ENCODE results near the gene PCDH17. TPM values are rescaled to one million over a fixed set of nuclear protein-coding genes. Genes with fewer than 3 reads are reported as not detected.

Gene PCDH17
- total RNA-seq (1 to 10 TPM in 1 of 4 donors, under 1 TPM in 3; 0.53 to 1.4 (median 0.79) TPM), polyA plus RNA-seq (under 1 TPM; 0.18 to 0.40 (median 0.35) TPM)
- long read RNA-seq, donor 1, result 0 reads
- long read RNA-seq, donor 2, full-length matches to known transcripts, result 1 of 2 reads
- long read RNA-seq, donor 2, partial matches to known transcripts, result 0 of 2 reads
- long read RNA-seq, donor 2, other reads (novel, unspliced or antisense), result 1 of 2 reads

GRCh38 chr13:57631596-57632275, at the start of gene PCDH17:
TSS of gene PCDH17 (plus strand) at chr13:57631744. CDS start at chr13:57632547, 803 bp downstream.
- peak within 1 kb of the TSS; percentile 34 for H3K27ac ChIP-seq
- 0 to 1% (median 1%) methylated on average over 32 to 33 of the region's 33 CpGs for WGBS, 3 donors

GRCh38 chr13:57582032-57582431, 49.5 kb upstream of the PCDH17 start:
- ATAC-seq (no peak), DNase-seq (peak in 1 of 2 donors; percentile 25)
- intact Hi-C loops (cut with DNase I), result no loop called here
- H3K27me3 ChIP-seq (ENCODE audit: insufficient read depth in 3 of 3, low read length in 2 of 3), result no peaks in the 10 kb centered on the region
- H3K36me3 ChIP-seq (ENCODE audit: insufficient read depth in 1 of 2, low read depth in 1 of 2), result no peaks in the 10 kb centered on the region
- H3K9me3 ChIP-seq, result no peaks in the 10 kb centered on the region
- no peak overlapping the region for H3K27ac ChIP-seq
- TF ChIP-seq CTCF (IDR thresholded peaks at IDR 0.05), result no peak
- H3K4me3 ChIP-seq, result no peak overlapping the region
- no peaks in the 10 kb centered on the region for H3K4me1 ChIP-seq
- WGBS, 3 donors, result 80 to 85% (median 84%) methylated on average over 6 of the region's 6 CpGs

More at GRCh38 chr13:57631596-57632275, at the start of gene PCDH17:
- Histone ChIP-seq H3K9me3 (no peaks in the 10 kb centered on the region), H3K36me3 (ENCODE audit: insufficient read depth in 1 of 2, low read depth in 1 of 2) (no peaks in the 10 kb centered on the region), H3K4me3 (peak within 1 kb of the TSS; percentile 67), H3K4me1 (peaks cover 10% of the 10 kb centered on the region), H3K27me3 (ENCODE audit: insufficient read depth in 3 of 3, low read length in 2 of 3) (peaks cover 0 to 65% (median 30%) of the 10 kb centered on the region in 3 donors)
- no peak for TF ChIP-seq CTCF (IDR thresholded peaks at IDR 0.05)
- DNase-seq, result peak; percentile 17 to 53
- peak in 1 of 4 donors; percentile 46 for ATAC-seq
- intact Hi-C loops (cut with DNase I), result no loop called here

- no peak for DNase-seq
Observed at GRCh38 chr13:57583529-57583928, 48.0 kb upstream of the PCDH17 start.

GRCh38 chr13:57588639-57589038, 42.9 kb upstream of the PCDH17 start:
- no peak for DNase-seq
- WGBS, 3 donors, result 87 to 90% (median 88%) methylated on average over 3 of the region's 3 CpGs
- ATAC-seq, result no peak
- no peaks in the 10 kb centered on the region for H3K36me3 ChIP-seq (ENCODE audit: insufficient read depth in 1 of 2, low read depth in 1 of 2)
- no peak overlapping the region for H3K27ac ChIP-seq
- no peak for TF ChIP-seq CTCF (IDR thresholded peaks at IDR 0.05)
- H3K9me3 ChIP-seq, result no peaks in the 10 kb centered on the region
- H3K4me3 ChIP-seq, result no peak overlapping the region
- no peaks in the 10 kb centered on the region for H3K4me1 ChIP-seq
- intact Hi-C loops (cut with DNase I), result no loop called here
- no peaks in the 10 kb centered on the region for H3K27me3 ChIP-seq (ENCODE audit: insufficient read depth in 3 of 3, low read length in 2 of 3)

More at GRCh38 chr13:57583529-57583928, 48.0 kb upstream of the PCDH17 start:
- no peak for TF ChIP-seq CTCF (IDR thresholded peaks at IDR 0.05)
- Histone ChIP-seq H3K4me3 (no peak overlapping the region), H3K9me3 (no peaks in the 10 kb centered on the region), H3K27me3 (ENCODE audit: insufficient read depth in 3 of 3, low read length in 2 of 3) (no peaks in the 10 kb centered on the region), H3K27ac (no peak overlapping the region), H3K4me1 (no peaks in the 10 kb centered on the region), H3K36me3 (ENCODE audit: insufficient read depth in 1 of 2, low read depth in 1 of 2) (no peaks in the 10 kb centered on the region)
- no peak for ATAC-seq
- intact Hi-C loops (cut with DNase I), result no loop called here
- 82 to 89% (median 85%) methylated on average over 1 of the region's 1 CpG for WGBS, 3 donors

Measured in psoas muscle (tissue), 8 donors.